Measurements from ENCODE around the gene NBEA.
A peak's percentile ranks its signal among the peaks of the same experiment; 100 is the strongest.

Gene NBEA

GRCh38 chr13:35292329-35292728 is 350.3 kb downstream of the NBEA start:
- no peak for DNase-seq

GRCh38 chr13:35293579-35294226 is 351.6 kb downstream of the NBEA start:
- DNase-seq = no peak

GRCh38 chr13:35309706-35310105 is 367.6 kb downstream of the NBEA start:
- DNase-seq = peak; percentile 4

GRCh38 chr13:35332134-35332533 is 390.1 kb downstream of the NBEA start:
- no peak for DNase-seq

- DNase-seq = no peak
These were observed 391.1 kb downstream of the NBEA start for GRCh38 chr13:35333157-35333556.

- DNase-seq = no peak
These were observed 400.4 kb downstream of the NBEA start for GRCh38 chr13:35342440-35342839.

- no peak for DNase-seq
These were observed 401.3 kb downstream of the NBEA start for GRCh38 chr13:35343417-35343816.

GRCh38 chr13:35345992-35346391 is 403.9 kb downstream of the NBEA start:
- no peak for DNase-seq

- DNase-seq = no peak
These were observed 404.4 kb downstream of the NBEA start for GRCh38 chr13:35346494-35346893.

- no peak for DNase-seq
These were observed 405.7 kb downstream of the NBEA start for GRCh38 chr13:35347679-35348205.

- DNase-seq = no peak
These were observed 407.0 kb downstream of the NBEA start for GRCh38 chr13:35349052-35349451.

GRCh38 chr13:35349673-35350278 is 407.7 kb downstream of the NBEA start:
- DNase-seq = peak; percentile 78

GRCh38 chr13:35354285-35354684 is 412.2 kb downstream of the NBEA start:
- no peak for DNase-seq

GRCh38 chr13:35354882-35355281 is 412.8 kb downstream of the NBEA start:
- no peak for DNase-seq

GRCh38 chr13:35356572-35356971 is 414.5 kb downstream of the NBEA start:
- peak; percentile 9 for DNase-seq

- no peak for DNase-seq
These were observed 423.8 kb downstream of the NBEA start for GRCh38 chr13:35365883-35366282.

GRCh38 chr13:35367586-35367985 is 425.5 kb downstream of the NBEA start:
- no peak for DNase-seq

- DNase-seq = no peak
These were observed 436.9 kb downstream of the NBEA start for GRCh38 chr13:35378939-35379338.

- no peak for DNase-seq
These were observed 437.6 kb downstream of the NBEA start for GRCh38 chr13:35379663-35380062.

- DNase-seq = no peak
These were observed 445.7 kb downstream of the NBEA start for GRCh38 chr13:35387682-35388250.

GRCh38 chr13:35388441-35389355 is 446.6 kb downstream of the NBEA start:
- no peak for DNase-seq

GRCh38 chr13:35389535-35389934 is 447.5 kb downstream of the NBEA start:
- DNase-seq = no peak

- DNase-seq = no peak
These were observed 450.7 kb downstream of the NBEA start for GRCh38 chr13:35392768-35393167.

Measured in hematopoietic multipotent progenitor cell treated with erythropoietin and hydrocortisone succinate and interleukin-3 and kit ligand, for 8 days (in vitro differentiated cells).